Hematopoietic multipotent progenitor cell treated with erythropoietin and hydrocortisone succinate and interleukin-3 and kit ligand, for 4 days (in vitro differentiated cells): ENCODE data around the gene BRI3BP.
A peak's percentile ranks its signal among the peaks of the same experiment; 100 is the strongest.
"Not testable (repeated sequence)": the region's sequence is repeated elsewhere in the genome, so short reads cannot be mapped to it uniquely, and the experiment has no call there.

Source experiments
- DNase-seq: peaks from one replicate; pipeline ENCODE4 v3.0.0-alpha.2; 2015

Gene BRI3BP

GRCh38 chr12:125024949-125025563, 31.6 kb downstream of the BRI3BP start:
- no peak for DNase-seq

GRCh38 chr12:125025606-125026235, 32.3 kb downstream of the BRI3BP start:
- no peak for DNase-seq

GRCh38 chr12:125028106-125028505, 34.7 kb downstream of the BRI3BP start:
- no peak for DNase-seq

- no peak for DNase-seq
Observed at GRCh38 chr12:125029761-125030358, 36.4 kb downstream of the BRI3BP start.

- not testable (repeated sequence) for DNase-seq
Observed at GRCh38 chr12:125031471-125031870, 38.0 kb downstream of the BRI3BP start.

- no peak for DNase-seq
Observed at GRCh38 chr12:125032466-125033152, 39.2 kb downstream of the BRI3BP start.

GRCh38 chr12:125033288-125033687, 39.8 kb downstream of the BRI3BP start:
- DNase-seq: no peak

- DNase-seq: peak; percentile 37
Observed at GRCh38 chr12:125038976-125039625, 45.7 kb downstream of the BRI3BP start.

- DNase-seq: no peak
Observed at GRCh38 chr12:125049093-125049458, 55.6 kb downstream of the BRI3BP start.

- DNase-seq: peak; percentile 18
Observed at GRCh38 chr12:125050446-125050845, 57.0 kb downstream of the BRI3BP start.

- DNase-seq: no peak
Observed at GRCh38 chr12:125050868-125051267, 57.4 kb downstream of the BRI3BP start.

GRCh38 chr12:125053821-125054220, 60.4 kb downstream of the BRI3BP start:
- no peak for DNase-seq

- no peak for DNase-seq
Observed at GRCh38 chr12:125055591-125055990, 62.1 kb downstream of the BRI3BP start.

GRCh38 chr12:125056306-125056705, 62.9 kb downstream of the BRI3BP start:
- DNase-seq: no peak

GRCh38 chr12:125057708-125058107, 64.3 kb downstream of the BRI3BP start:
- DNase-seq: no peak

GRCh38 chr12:125061229-125061628, 67.8 kb downstream of the BRI3BP start:
- DNase-seq: no peak

- DNase-seq: not testable (repeated sequence)
Observed at GRCh38 chr12:125063522-125063921, 70.1 kb downstream of the BRI3BP start.

GRCh38 chr12:125064492-125064891, 71.0 kb downstream of the BRI3BP start:
- DNase-seq: no peak

GRCh38 chr12:125065021-125065918, 71.8 kb downstream of the BRI3BP start, which contains the start of gene AACS:
AACS (plus strand) TSS chr12:125065435; CDS start chr12:125065585, 150 bp downstream.
- DNase-seq: peak; percentile 88

- DNase-seq: no peak
Observed at GRCh38 chr12:125065919-125066570, 72.6 kb downstream of the BRI3BP start.

- DNase-seq: no peak
Observed at GRCh38 chr12:125068391-125068790, 74.9 kb downstream of the BRI3BP start.

- DNase-seq: no peak
Observed at GRCh38 chr12:125069616-125070015, 76.2 kb downstream of the BRI3BP start.
